Measurements from ENCODE around the gene CYBRD1. TPM values are rescaled to one million over a fixed set of nuclear protein-coding genes. Genes with fewer than 3 reads are reported as not detected.

CYBRD1 gene
- total and polyA plus RNA-seq, 8 donors: 4.4 to 29.3 (median 7.7) TPM

- FAIRE-seq: no peak
- Histone ChIP-seq H3K36me3 (no peaks in the 10 kb centered on the region), H3K27ac (peak overlapping the region in 2 of 4 donors; percentile 2 to 65), H3K9me3 (no peaks in the 10 kb centered on the region), H3K4me1 (no peaks in the 10 kb centered on the region), H3K27me3 (no peaks in the 10 kb centered on the region), H3K4me3 (peak overlapping the region in 1 of 4 donors; percentile 39)
- intact Hi-C loops (cut with DNase I): no loop called here
- 49 to 59% methylated on average over 5 of the region's 5 CpGs for WGBS, 2 donors
- no peak for DNase-seq
- ATAC-seq: no peak
- no peak for TF ChIP-seq CTCF (IDR thresholded peaks at IDR 0.05)
These were observed 768 bp upstream of the CYBRD1 start for GRCh38 chr2:171521361-171522051.

- FAIRE-seq (no peak), ATAC-seq (peak; percentile 46 to 56 (median 50)), DNase-seq (peak in 3 of 6 donors; percentile 16 to 72 (median 63))
- WGBS, 2 donors: 0 to 1% methylated on average over 18 to 29 of the region's 29 CpGs
- Histone ChIP-seq H3K4me1 (no peaks in the 10 kb centered on the region), H3K9me3 (no peaks in the 10 kb centered on the region), H3K27ac (peak overlapping the region in 3 of 4 donors; percentile 7 to 65 (median 55)), H3K36me3 (no peaks in the 10 kb centered on the region), H3K4me3 (peak overlapping the region; percentile 25 to 53 (median 32)), H3K27me3 (no peaks in the 10 kb centered on the region)
- no peak for TF ChIP-seq CTCF (IDR thresholded peaks at IDR 0.05)
- intact Hi-C loops (cut with DNase I): no loop called here
These were observed 464 bp downstream of the CYBRD1 start for GRCh38 chr2:171522788-171523087.

GRCh38 chr2:171523088-171524017 lies 1.1 kb downstream of the CYBRD1 start:
- FAIRE-seq (no peak), DNase-seq (peak in 5 of 6 donors; percentile 23 to 67 (median 53)), ATAC-seq (peak; percentile 68 to 79 (median 78))
- 1% methylated on average over 60 to 62 of the region's 62 CpGs for WGBS, 2 donors
- Histone ChIP-seq H3K27ac (peak overlapping the region in 3 of 4 donors; percentile 7 to 65 (median 55)), H3K4me1 (no peaks in the 10 kb centered on the region), H3K27me3 (no peaks in the 10 kb centered on the region), H3K36me3 (no peaks in the 10 kb centered on the region), H3K4me3 (peak overlapping the region; percentile 25 to 53 (median 32)), H3K9me3 (no peaks in the 10 kb centered on the region)
- intact Hi-C loops (cut with DNase I): no loop called here
- no peak for TF ChIP-seq CTCF (IDR thresholded peaks at IDR 0.05)

- H3K4me1 ChIP-seq: no peaks in the 10 kb centered on the region
- FAIRE-seq (no peak), DNase-seq (no peak)
These were observed 1.7 kb downstream of the CYBRD1 start for GRCh38 chr2:171524018-171524401.

More at GRCh38 chr2:171524018-171524401, 1.7 kb downstream of the CYBRD1 start:
- 43% methylated on average over 6 of the region's 6 CpGs for WGBS, 2 donors
- Histone ChIP-seq H3K4me3 (peak overlapping the region in 3 of 4 donors; percentile 25 to 53 (median 39)), H3K27ac (peak overlapping the region in 2 of 4 donors; percentile 55 to 65), H3K9me3 (no peaks in the 10 kb centered on the region), H3K36me3 (no peaks in the 10 kb centered on the region), H3K27me3 (no peaks in the 10 kb centered on the region)
- intact Hi-C loops (cut with DNase I): no loop called here
- peak in 1 of 4 donors; percentile 11 for ATAC-seq
- TF ChIP-seq CTCF (IDR thresholded peaks at IDR 0.05): no peak

All from pancreas (tissue), 10 donors.